Progenitor cell of endocrine pancreas (in vitro differentiated cells): Measurements from ENCODE around the gene SLC35E2B. TPM values are rescaled to one million over a fixed set of nuclear protein-coding genes. Genes with fewer than 3 reads are reported as not detected.
"Not testable (repeated sequence)": the region's sequence is repeated elsewhere in the genome, so short reads cannot be mapped to it uniquely, and the experiment has no call there.

Experiments used
- DNase-seq: peaks from one replicate; pipeline ENCODE4 v3.0.0; 2021; ENCODE audit warnings: low spot score; ENCODE audit not compliant: unreplicated experiment
- H3K27ac Mint-ChIP-seq: 2 replicates; pipeline ENCODE4 v1.8.0; 2021; ENCODE audit warnings: mild to moderate bottlenecking, moderate library complexity, mixed read lengths
- H3K27me3 Mint-ChIP-seq: 2 replicates; pipeline ENCODE4 v1.8.0; 2021; ENCODE audit warnings: mixed read lengths
- H3K36me3 Mint-ChIP-seq: 2 replicates; pipeline ENCODE4 v1.8.0; 2022; ENCODE audit warnings: mixed read lengths; ENCODE audit not compliant: insufficient read depth
- H3K4me1 Mint-ChIP-seq: 2 replicates; pipeline ENCODE4 v1.8.0; 2021; ENCODE audit warnings: low read depth, mixed read lengths
- H3K4me3 Mint-ChIP-seq: 2 replicates; pipeline ENCODE4 v1.8.0; 2021; ENCODE audit warnings: low read depth, mild to moderate bottlenecking, moderate library complexity, mixed read lengths
- H3K9me3 Mint-ChIP-seq: 2 replicates; pipeline ENCODE4 v1.8.0; 2021; ENCODE audit warnings: low read depth, mixed read lengths
- long read RNA-seq: library from polyadenylated mRNA; unstranded; transcript quantifications from one replicate; pipeline ENCODE4 v2.0.0, GENCODE V29; 2020
- total RNA-seq: library from RNA; stranded (reverse); gene quantifications from 2 replicates; pipeline ENCODE4 v1.2.1, GENCODE V29; 2021
- TF ChIP-seq, protein P1 (sequence below): fragments of 200-600 bp; sonication (generic); IDR thresholded peaks from one replicate; pipeline ENCODE4 v1.5.0; 2021; ENCODE audit warnings: antibody characterized with exemption, mild to moderate bottlenecking; ENCODE audit not compliant: unreplicated experiment

SLC35E2B gene
- total RNA-seq, result 118 and 123 TPM in 2 replicates
- long read RNA-seq, full-length matches to known transcripts, result 9 of 61 reads
- long read RNA-seq, partial matches to known transcripts, result 4 of 61 reads
- long read RNA-seq, other reads (novel, unspliced or antisense), result 48 of 61 reads

DNA sequence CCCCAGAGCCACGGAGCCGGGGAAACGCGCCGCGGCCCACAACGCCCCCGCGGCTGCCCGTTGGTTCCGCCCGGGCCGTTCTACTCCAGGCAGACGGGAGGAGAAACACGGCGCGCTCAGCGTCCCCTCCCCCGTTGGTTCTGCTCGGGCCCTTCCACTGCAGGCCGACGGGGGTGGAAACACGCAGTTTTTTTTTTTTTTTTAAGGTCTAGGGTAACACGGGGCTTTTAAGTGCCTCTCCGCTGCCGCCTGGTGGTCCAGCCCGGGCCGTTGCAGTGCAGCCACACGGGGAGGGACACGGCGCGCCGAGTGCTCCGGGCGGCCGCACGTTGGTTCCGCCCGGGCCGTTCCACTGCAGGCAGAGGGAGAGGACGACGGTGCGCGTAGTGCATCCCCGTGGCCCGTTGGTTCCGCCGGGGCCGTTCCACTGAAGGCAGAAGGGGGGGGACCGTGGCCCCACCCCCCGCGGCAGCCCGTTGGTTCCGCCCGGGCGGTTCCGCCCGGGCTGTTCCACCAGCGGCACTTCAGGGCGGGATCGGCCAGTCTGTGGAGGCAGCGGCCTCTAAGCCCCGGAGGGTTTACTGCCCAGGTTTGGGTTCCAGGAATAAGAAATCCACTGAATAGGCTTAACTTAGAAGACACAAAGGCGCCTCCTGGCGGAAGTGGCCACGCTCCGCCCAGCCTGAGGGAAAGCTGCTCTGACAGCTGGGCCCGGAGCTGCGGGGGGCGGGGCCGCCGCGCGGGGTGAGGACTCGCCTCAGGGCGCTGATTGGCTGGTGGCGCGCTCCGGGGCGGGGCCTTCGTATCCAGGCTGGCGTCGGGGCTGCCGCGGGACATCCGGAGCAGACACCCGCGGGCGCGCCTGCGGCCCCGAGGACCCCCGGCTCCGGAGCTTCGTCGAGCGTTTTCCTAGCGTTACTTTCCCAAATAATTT is at the start of gene SLC35E2B:
Gene SLC35E2B (minus strand): TSS at position 82 of the 934 bp plus-strand sequence. CDS start 16,096 bp downstream, outside the sequence.
- DNase-seq, result peak; percentile 88
- peak within 1 kb of the TSS; percentile 92 for H3K27ac Mint-ChIP-seq

DNA sequence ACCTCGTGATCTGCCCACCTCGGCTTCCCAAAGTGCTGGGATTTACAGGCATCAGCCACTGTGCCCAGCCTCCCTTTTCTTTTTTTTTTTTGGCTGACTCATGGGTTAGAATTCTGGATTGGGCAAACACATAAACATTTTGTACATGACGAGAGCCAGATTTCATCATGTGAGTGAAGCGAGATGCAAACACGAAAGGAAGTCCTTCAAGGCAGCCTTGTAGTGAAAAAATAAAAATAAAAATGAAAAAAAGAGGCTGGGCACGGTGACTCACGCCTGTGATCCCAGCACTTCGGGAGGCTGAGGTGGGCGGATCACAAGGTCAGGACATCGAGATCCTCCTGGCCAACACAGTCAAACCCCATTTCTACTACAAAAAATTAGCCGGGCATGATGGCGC is 48.4 kb upstream of the SLC35E2B start:
- not testable (repeated sequence) for H3K4me1 Mint-ChIP-seq, H3K27me3 Mint-ChIP-seq, H3K36me3 Mint-ChIP-seq, H3K9me3 Mint-ChIP-seq, H3K4me3 Mint-ChIP-seq, DNase-seq, H3K27ac Mint-ChIP-seq

More for the DNA sequence above, at the start of gene SLC35E2B:
- H3K4me3 Mint-ChIP-seq, result peak within 1 kb of the TSS; percentile 70
- H3K36me3 Mint-ChIP-seq, H3K4me1 Mint-ChIP-seq, H3K27me3 Mint-ChIP-seq, H3K9me3 Mint-ChIP-seq: not testable (repeated sequence)

DNA sequence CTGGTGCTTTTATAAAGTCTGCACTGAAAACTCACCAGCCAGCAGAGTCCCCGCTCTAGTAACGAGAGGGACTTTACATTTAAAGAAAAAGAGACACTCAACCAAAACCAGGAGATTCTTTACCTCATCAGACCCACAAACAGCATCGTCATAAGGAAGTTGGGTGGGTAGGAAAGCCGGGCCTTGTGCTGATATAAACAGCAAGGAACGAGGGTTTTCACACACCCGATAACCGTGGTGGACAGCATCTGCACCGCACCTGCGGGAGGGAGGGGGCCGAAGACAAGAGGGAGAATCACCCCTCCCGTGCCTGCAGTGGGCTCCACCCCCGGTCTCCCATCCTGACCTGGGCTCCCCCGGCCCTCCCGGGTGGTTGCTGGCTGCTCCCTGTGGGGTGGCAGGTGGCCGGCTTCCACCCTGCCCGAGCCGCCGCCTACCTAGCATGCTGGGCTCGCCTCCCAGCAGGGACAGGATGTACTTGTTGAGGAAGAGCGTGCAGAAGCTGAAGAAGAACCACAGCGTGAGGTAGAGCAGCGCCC is 46.3 kb upstream of the SLC35E2B start:
- not testable (repeated sequence) for H3K9me3 Mint-ChIP-seq, H3K27me3 Mint-ChIP-seq, H3K27ac Mint-ChIP-seq, H3K4me3 Mint-ChIP-seq, DNase-seq, H3K36me3 Mint-ChIP-seq, H3K4me1 Mint-ChIP-seq

DNA sequence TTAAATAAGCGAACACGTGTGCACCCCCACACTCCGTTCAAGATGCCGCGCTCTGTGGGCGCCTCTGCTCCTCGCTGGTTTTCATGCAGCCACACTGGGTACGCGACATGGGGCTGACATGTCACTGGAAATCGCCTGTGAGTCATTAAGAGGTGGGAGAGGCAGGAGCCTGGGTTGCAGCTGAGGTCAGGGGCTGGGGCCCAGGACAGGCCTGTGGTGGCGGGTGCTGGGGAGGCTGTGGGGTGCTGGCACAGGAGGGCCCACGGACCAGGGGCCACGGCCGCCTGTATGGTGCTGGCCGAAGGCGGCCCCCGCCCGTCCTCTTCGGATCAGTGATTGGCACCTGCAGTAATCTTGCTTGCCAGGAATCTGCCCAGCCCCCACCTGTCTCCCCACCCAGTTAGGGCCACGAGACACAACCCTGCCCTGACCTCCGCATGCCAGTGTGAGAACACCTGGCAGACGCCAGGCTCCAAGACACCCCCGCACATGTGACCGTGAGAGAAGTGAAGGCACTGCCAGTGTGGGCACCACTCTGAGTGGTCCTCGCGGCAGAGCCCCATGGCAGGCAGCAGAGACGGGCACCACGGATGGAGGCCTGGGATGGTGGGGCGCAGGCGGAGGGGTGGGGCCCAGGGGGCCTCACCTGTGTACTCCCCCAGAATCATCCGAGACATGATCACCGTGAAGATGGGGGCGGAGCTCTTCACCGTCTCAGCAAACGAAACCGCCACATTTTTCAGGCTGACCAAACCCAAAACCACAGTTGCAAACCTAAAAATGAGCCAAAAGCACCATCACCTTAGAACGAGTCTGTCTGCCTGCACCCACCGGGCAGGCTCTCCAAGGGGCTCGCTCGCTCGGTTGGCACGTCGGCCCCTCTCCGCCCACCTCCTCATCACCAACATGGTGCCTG is 45.3 kb upstream of the SLC35E2B start:
- DNase-seq, H3K9me3 Mint-ChIP-seq, H3K36me3 Mint-ChIP-seq, H3K27me3 Mint-ChIP-seq, H3K4me1 Mint-ChIP-seq, H3K4me3 Mint-ChIP-seq, H3K27ac Mint-ChIP-seq: not testable (repeated sequence)

DNA sequence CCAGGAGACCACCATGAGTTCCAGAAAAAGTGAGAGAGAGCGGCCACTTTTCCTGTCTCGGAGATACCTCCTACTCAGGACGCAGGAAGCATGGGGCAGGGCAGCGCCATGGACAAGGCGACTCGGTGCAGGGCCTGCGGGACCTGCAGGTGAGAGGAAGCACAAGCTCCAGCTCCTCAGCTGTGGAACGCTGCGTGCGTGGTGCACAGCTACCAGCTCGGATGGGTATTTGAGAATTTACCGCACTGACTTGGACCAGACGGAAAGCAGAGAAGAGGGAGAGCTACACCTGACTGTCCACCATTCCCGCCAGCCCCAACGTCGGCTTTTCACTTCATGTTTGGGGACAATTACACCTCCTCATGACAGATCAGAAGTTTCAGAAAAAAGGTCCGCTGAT is 39.8 kb upstream of the SLC35E2B start:
- H3K27ac Mint-ChIP-seq, result no peak overlapping the region
- no peaks in the 10 kb centered on the region for H3K4me1 Mint-ChIP-seq
- TF ChIP-seq, protein P1, sequence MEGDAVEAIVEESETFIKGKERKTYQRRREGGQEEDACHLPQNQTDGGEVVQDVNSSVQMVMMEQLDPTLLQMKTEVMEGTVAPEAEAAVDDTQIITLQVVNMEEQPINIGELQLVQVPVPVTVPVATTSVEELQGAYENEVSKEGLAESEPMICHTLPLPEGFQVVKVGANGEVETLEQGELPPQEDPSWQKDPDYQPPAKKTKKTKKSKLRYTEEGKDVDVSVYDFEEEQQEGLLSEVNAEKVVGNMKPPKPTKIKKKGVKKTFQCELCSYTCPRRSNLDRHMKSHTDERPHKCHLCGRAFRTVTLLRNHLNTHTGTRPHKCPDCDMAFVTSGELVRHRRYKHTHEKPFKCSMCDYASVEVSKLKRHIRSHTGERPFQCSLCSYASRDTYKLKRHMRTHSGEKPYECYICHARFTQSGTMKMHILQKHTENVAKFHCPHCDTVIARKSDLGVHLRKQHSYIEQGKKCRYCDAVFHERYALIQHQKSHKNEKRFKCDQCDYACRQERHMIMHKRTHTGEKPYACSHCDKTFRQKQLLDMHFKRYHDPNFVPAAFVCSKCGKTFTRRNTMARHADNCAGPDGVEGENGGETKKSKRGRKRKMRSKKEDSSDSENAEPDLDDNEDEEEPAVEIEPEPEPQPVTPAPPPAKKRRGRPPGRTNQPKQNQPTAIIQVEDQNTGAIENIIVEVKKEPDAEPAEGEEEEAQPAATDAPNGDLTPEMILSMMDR, result no peak
- no peak for DNase-seq
- peaks cover 7% of the 10 kb centered on the region for H3K36me3 Mint-ChIP-seq
- no peaks in the 10 kb centered on the region for H3K9me3 Mint-ChIP-seq
- no peak overlapping the region for H3K4me3 Mint-ChIP-seq
- H3K27me3 Mint-ChIP-seq, result no peaks in the 10 kb centered on the region

DNA sequence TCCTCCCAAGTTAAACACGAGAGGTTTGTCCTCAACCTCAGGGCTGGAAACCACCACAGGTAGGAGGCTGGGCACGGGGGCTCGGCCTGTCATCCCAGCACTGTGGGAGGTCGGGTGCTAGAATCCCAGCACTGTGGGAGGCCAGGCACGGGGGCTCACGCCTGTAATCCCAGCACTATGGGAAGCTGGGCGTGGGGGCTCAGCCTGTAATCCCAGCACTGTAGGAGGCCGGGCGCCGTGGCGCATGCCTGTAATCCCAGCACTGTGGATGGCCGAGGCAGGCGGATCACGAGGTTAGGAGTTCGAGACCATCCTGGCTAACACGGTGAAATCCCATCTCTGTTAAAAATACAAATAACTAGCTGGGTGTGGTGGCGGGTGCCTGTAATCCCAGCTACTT is 38.3 kb upstream of the SLC35E2B start:
- Mint-ChIP-seq H3K4me3 (no peak overlapping the region), H3K27ac (no peak overlapping the region), H3K36me3 (peaks cover 7% of the 10 kb centered on the region), H3K27me3 (no peaks in the 10 kb centered on the region), H3K4me1 (no peaks in the 10 kb centered on the region), H3K9me3 (no peaks in the 10 kb centered on the region)
- TF ChIP-seq, protein P1, result no peak
- DNase-seq, result no peak

DNA sequence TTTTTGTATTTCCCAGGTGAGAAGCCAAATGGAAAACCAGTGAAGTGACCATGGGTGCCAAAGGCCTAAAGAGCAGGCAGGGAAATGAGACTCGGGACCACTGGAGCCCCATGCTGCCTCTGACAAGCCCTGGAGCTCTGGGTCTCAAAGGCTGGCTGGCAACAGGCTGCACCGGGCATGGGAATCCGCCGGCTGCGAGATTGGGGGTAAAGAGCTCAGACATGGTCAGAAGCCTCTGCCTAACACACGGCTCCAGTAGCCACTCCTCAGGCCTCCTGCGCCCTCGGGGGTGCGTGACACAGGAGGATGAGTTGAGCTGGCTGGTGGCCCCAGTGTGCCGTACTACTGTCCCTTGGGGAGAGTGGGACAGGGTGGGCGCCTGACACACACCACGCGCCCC is 37.6 kb upstream of the SLC35E2B start:
- H3K36me3 Mint-ChIP-seq, H3K4me1 Mint-ChIP-seq, H3K4me3 Mint-ChIP-seq, H3K27me3 Mint-ChIP-seq, H3K27ac Mint-ChIP-seq, H3K9me3 Mint-ChIP-seq, DNase-seq: not testable (repeated sequence)

DNA sequence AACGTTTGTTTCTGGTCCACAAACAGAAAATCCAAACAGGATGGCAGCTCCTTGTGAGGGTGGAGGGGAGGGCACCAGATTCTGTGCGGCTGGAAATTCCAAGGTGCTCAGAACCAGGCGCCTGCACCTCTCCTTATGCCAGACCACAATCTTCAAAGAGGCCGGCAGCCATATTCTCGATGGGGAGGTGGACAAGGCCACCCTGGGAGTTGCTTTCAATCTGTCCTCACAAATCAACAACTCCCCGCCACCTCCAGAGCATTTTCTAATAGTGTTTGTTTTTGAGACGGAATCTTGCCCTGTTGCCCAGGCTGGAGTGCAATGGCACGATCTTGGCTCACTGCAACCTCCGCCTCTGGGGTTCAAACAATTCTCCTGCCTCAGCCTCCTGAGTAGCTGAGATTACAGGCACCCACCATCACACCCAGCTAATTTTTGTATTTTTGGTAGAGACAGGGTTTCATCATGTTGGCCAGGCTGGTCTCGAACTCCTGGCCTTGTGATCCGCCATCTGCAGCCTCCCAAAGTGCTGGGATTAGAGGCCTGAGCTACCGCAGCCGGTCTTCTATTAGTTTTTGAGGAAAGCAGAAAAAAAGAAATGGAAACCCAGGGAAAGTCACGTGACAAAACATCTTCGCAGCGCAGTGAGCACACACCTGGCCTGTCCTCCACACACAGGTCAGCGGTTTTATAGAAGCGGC is 36.7 kb upstream of the SLC35E2B start:
- H3K4me1 Mint-ChIP-seq, H3K36me3 Mint-ChIP-seq, H3K9me3 Mint-ChIP-seq, H3K4me3 Mint-ChIP-seq, H3K27me3 Mint-ChIP-seq, DNase-seq, H3K27ac Mint-ChIP-seq: not testable (repeated sequence)

DNA sequence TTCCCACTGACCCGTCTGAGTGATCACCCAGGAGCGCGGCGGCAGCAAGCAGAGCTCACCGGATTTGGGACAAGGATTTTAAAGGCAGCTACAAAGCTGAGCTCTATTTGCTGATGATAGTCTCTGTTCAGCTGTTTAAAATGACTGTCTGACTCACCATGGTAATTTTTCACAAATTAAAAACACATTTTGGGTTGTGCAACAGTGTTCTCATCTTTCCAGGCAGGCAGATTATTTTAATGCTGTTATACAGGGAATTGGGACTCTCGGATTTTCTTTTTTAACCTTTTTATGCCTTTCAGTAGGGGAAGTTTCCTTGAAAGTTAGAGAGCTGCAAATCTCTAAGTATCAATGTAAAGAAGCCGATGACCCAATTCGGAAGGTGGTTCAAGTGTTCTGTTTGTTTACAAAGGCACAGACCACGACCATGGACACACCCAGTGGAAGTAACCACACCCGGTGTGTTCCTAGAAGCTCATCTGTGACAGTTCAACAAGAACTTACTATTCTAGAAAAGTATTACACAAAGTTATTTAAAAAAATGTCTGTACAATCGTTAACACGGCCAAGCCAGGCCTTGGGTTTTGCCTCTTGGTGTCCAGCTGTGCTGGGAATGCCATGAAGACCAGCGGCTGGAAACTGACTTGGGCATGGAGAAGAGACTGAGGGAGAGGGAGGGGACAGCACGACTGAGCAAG is 35.9 kb upstream of the SLC35E2B start:
- not testable (repeated sequence) for H3K27me3 Mint-ChIP-seq, H3K4me1 Mint-ChIP-seq, H3K4me3 Mint-ChIP-seq, H3K9me3 Mint-ChIP-seq, H3K36me3 Mint-ChIP-seq, H3K27ac Mint-ChIP-seq, DNase-seq
